Measurements from ENCODE around the gene NAALADL1. TPM values are rescaled to one million over a fixed set of nuclear protein-coding genes. Genes with fewer than 3 reads are reported as not detected.

NAALADL1 gene
- total and polyA plus RNA-seq, 9 of the 15 experiments (the other 6 are each of a cell fraction or from before 2014, with no cell fraction given), result 0.06 to 0.72 (median 0.22) TPM; not detected in 4

GRCh38 chr11:65027213-65028067 lies 30.9 kb downstream of the NAALADL1 start, which contains the start of gene SNX15 (continued):
- TF ChIP-seq, protein P1, sequence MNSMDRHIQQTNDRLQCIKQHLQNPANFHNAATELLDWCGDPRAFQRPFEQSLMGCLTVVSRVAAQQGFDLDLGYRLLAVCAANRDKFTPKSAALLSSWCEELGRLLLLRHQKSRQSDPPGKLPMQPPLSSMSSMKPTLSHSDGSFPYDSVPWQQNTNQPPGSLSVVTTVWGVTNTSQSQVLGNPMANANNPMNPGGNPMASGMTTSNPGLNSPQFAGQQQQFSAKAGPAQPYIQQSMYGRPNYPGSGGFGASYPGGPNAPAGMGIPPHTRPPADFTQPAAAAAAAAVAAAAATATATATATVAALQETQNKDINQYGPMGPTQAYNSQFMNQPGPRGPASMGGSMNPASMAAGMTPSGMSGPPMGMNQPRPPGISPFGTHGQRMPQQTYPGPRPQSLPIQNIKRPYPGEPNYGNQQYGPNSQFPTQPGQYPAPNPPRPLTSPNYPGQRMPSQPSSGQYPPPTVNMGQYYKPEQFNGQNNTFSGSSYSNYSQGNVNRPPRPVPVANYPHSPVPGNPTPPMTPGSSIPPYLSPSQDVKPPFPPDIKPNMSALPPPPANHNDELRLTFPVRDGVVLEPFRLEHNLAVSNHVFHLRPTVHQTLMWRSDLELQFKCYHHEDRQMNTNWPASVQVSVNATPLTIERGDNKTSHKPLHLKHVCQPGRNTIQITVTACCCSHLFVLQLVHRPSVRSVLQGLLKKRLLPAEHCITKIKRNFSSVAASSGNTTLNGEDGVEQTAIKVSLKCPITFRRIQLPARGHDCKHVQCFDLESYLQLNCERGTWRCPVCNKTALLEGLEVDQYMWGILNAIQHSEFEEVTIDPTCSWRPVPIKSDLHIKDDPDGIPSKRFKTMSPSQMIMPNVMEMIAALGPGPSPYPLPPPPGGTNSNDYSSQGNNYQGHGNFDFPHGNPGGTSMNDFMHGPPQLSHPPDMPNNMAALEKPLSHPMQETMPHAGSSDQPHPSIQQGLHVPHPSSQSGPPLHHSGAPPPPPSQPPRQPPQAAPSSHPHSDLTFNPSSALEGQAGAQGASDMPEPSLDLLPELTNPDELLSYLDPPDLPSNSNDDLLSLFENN (IDR thresholded peaks at IDR 0.05; ENCODE audit: low read depth in 2 of 2, low read length in 2 of 2), result no peak
- TF ChIP-seq KLF16 (IDR thresholded peaks at IDR 0.05) (0 out of 2 replicates have a peak, but pooled peaks have one; percentile 33), BDP1 (IDR thresholded peaks at IDR 0.05; ENCODE audit: insufficient read depth, insufficient read length) (no peak), EGR1 (conservative IDR thresholded peaks at IDR 0.05) (peak; percentile 42), SMARCE1 (IDR thresholded peaks at IDR 0.05) (0 out of 2 replicates have a peak, but pooled peaks have one; percentile 42), RBM17 (IDR thresholded peaks at IDR 0.05; ENCODE audit: borderline replicate concordance, low read depth, low read length) (no peak), STAT5A (IDR thresholded peaks at IDR 0.05; ENCODE audit: borderline replicate concordance, low read length) (peak; percentile 6; the same call in 1 of the 2 replicates), FOXM1 (IDR thresholded peaks at IDR 0.05; ENCODE audit: low read depth) (peak; percentile 100), FOXM1 (CRISPR knock-in tag; IDR thresholded peaks at IDR 0.05; ENCODE audit: low read depth) (no peak; the same call in 1 of the 2 replicates), ETV6 (IDR thresholded peaks at IDR 0.05; ENCODE audit: borderline replicate concordance in 1 of 2, low read depth in 2 of 2, low read length in 1 of 2) (peak in 1 of 2 experiments; percentile 81; a peak in 1 of 4 replicates), ETV6 (CRISPR knock-in tag; IDR thresholded peaks at IDR 0.05; ENCODE audit: borderline replicate concordance) (no peak), DDX20 (tag; IDR thresholded peaks at IDR 0.05; ENCODE audit: low read depth) (no peak), DPF2 (IDR thresholded peaks at IDR 0.05) (no peak; the same call in 1 of the 2 replicates), BHLHE40 (IDR thresholded peaks at IDR 0.05; ENCODE audit: low read length) (peak; percentile 32; the same call in 1 of the 2 replicates), LEF1 (IDR thresholded peaks at IDR 0.05) (no peak), ZZZ3 (IDR thresholded peaks at IDR 0.05) (no peak), ZNF316 (IDR thresholded peaks at IDR 0.05) (no peak), NFRKB (IDR thresholded peaks at IDR 0.05; ENCODE audit: low read depth) (0 out of 2 replicates have a peak, but pooled peaks have one; percentile 14), ATF7 (IDR thresholded peaks at IDR 0.05) (peak; percentile 82), ELF4 (CRISPR knock-in tag; IDR thresholded peaks at IDR 0.05) (no peak), BRF1 (IDR thresholded peaks at IDR 0.05; ENCODE audit: borderline replicate concordance, extremely low read depth, insufficient read length) (no peak), TEAD2 (tag; IDR thresholded peaks at IDR 0.05) (no peak)
- TF ChIP-seq, protein P2, sequence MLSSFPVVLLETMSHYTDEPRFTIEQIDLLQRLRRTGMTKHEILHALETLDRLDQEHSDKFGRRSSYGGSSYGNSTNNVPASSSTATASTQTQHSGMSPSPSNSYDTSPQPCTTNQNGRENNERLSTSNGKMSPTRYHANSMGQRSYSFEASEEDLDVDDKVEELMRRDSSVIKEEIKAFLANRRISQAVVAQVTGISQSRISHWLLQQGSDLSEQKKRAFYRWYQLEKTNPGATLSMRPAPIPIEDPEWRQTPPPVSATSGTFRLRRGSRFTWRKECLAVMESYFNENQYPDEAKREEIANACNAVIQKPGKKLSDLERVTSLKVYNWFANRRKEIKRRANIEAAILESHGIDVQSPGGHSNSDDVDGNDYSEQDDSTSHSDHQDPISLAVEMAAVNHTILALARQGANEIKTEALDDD (IDR thresholded peaks at IDR 0.05), result peak; percentile 45; the same call in 1 of the 2 replicates
- TF ChIP-seq, protein P3, sequence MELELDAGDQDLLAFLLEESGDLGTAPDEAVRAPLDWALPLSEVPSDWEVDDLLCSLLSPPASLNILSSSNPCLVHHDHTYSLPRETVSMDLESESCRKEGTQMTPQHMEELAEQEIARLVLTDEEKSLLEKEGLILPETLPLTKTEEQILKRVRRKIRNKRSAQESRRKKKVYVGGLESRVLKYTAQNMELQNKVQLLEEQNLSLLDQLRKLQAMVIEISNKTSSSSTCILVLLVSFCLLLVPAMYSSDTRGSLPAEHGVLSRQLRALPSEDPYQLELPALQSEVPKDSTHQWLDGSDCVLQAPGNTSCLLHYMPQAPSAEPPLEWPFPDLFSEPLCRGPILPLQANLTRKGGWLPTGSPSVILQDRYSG (tag; conservative IDR thresholded peaks at IDR 0.05; ENCODE audit: low read depth), result no peak

Measured in K562 (cell line).